NCI-H2029 (cell line): Measurements from ENCODE around the gene TEX10.

ENCODE experiments used
- DNase-seq: peaks from one replicate; lab custom pipeline; 2025; lab: John Stamatoyannopoulos, UW

The TEX10 gene

DNA sequence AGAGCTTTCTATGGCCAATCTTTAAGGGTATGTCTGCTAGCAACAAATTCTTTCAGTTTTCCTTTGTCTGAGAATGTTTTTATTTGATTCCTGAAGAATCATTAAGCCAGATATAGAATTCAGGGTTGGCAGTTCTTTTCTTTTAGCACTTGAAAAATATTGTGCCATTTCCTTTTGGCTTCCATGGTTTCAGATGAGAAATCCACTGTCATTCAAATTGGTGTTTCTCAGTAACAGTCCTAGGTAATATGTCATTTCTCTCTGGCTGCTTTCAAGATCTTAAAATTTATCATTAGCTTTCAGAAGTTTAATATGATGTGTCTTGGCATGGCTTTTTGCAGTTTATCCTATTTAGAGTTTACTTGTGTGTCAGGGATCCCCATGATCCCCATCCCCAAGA, 67.7 kb downstream of the TEX10 start:
- DNase-seq, result no peak

GRCh38 chr9:100284247-100284646, 68.5 kb downstream of the TEX10 start:
- no peak for DNase-seq

DNA sequence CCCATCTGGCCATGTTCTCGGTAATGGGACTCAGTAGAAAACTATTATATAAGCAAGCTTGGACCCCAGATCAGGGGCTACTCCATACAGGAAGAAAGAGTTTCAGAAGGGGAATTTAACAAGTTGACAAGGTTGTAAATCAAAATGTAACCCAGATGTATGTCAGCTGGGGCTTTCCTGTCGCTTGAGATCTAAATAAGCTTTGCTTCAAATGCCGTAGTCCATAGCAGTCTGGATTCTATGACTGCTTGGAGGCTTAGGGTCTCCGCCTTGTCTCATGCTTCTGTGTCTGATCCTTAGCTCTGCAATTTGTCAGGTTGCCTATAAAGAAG, 70.4 kb downstream of the TEX10 start:
- no peak for DNase-seq

GRCh38 chr9:100281676-100282387, 70.9 kb downstream of the TEX10 start:
- no peak for DNase-seq

- DNase-seq, result no peak
Measured at GRCh38 chr9:100281066-100281465, 71.7 kb downstream of the TEX10 start.

DNA sequence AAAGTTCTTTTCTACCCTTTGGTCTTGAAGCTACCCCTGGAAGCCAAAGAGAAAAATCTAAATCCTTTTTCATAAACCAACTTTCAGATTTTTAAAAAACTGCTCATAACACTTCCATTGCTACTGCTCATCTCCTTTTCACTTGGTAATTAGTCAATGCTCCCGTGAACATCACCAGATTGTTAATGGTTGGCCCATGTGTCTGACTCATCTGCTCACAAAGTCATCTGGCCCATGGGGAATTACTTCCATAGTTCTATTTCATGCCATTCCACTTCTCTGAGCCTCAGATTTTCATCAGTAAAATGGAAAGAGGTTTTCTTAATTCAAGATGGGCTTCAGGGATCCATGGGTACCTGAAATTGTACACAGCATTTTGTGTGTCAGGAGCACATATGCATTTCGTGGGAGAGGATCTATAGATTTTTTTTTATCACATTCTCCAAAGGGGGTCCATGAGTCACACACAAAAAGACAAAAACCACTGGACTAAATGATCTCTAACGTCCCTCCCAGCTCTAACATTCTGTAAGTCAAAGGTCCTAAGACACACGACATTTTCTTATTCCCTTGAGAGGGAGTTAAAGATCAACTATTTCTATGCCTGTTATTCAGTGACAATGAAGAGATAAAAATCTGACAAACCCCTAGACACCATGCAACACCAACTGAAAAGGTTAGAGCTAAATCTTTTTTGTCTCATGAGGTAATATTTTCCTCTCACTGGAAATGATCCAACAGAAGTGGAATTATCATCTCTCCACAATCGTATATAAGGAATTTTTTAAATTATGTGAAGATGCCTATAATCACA, 75.4 kb downstream of the TEX10 start:
- DNase-seq, result no peak

- no peak for DNase-seq
Measured at GRCh38 chr9:100269656-100270055, 83.1 kb downstream of the TEX10 start.

DNA sequence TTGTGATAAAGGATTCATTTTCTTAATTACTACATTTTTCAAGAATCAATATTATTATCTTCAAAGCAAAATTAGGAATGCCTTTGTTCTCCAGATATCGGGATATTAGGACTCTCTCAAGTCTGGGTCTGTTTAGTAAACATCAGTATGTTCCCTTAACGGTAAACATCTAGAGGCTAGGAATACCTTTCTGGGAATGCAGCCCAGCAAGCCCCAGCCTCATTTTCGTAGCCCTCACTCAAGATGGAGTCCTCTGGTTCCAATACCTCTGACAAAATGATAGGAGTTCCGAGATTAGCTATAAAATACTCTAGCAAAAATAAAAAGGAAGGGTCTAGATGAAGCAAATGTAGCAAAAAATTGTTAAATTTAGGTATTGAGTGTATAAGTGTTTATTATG, 84.5 kb downstream of the TEX10 start:
- no peak for DNase-seq

GRCh38 chr9:100267211-100267610, 85.5 kb downstream of the TEX10 start:
- DNase-seq, result no peak
